SK-N-SH treated with all-trans-retinoic acid at 6 μM for 48 hours (cell line): ENCODE data around the gene GTF2F1.

ENCODE experiments used
- ARNTL ChIP-seq: fragments of 450-650 bp; formaldehyde crosslinking; IDR thresholded peaks from 2 replicates; pipeline ENCODE4 v1.5.0; 2020; ENCODE audit warnings: low read depth, mild to moderate bottlenecking, moderate library complexity, borderline replicate concordance
- BACH2 ChIP-seq: fragments of 250-450 bp; sonication (Bioruptor Pico); IDR thresholded peaks from 2 replicates; pipeline ENCODE4 v1.9.0; 2021; ENCODE audit warnings: mild to moderate bottlenecking, borderline replicate concordance
- CREB5 ChIP-seq: fragments of 250-450 bp; sonication (Bioruptor Pico); IDR thresholded peaks from 2 replicates; pipeline ENCODE4 v1.5.1; 2020; ENCODE audit warnings: low read depth, mild to moderate bottlenecking, moderate library complexity
- CSDC2 ChIP-seq: fragments of 250-450 bp; sonication (Bioruptor Pico); IDR thresholded peaks from 2 replicates; pipeline ENCODE4 v1.5.0; 2020; ENCODE audit warnings: mild to moderate bottlenecking, moderate library complexity
- OSR1 ChIP-seq: fragments of 250-450 bp; sonication (Bioruptor Pico); IDR thresholded peaks from 2 replicates; pipeline ENCODE4 v1.8.0; 2022; ENCODE audit warnings: moderate library complexity, mild to moderate bottlenecking, inconsistent platforms
- RARB ChIP-seq: fragments of 250-450 bp; sonication (Bioruptor Pico); IDR thresholded peaks from 2 replicates; pipeline ENCODE4 v1.8.0; 2021; ENCODE audit warnings: mild to moderate bottlenecking, moderate library complexity
- TCF4 ChIP-seq: fragments of 250-450 bp; sonication (Bioruptor Pico); IDR thresholded peaks from 2 replicates; pipeline ENCODE4 v1.8.0; 2021; ENCODE audit warnings: mild to moderate bottlenecking, moderate library complexity, borderline replicate concordance
- ZFP3 ChIP-seq: fragments of 250-450 bp; sonication (Bioruptor Pico); IDR thresholded peaks from 2 replicates; pipeline ENCODE4 v1.5.0; 2020; ENCODE audit warnings: mild to moderate bottlenecking, moderate library complexity
- ZNF565 ChIP-seq: fragments of 450-650 bp; formaldehyde crosslinking; conservative IDR thresholded peaks from 2 replicates; pipeline ENCODE4 v1.5.0; 2020; ENCODE audit warnings: low read depth, mild to moderate bottlenecking, moderate library complexity
- ZNF70 ChIP-seq: fragments of 450-650 bp; formaldehyde crosslinking; IDR thresholded peaks from 2 replicates; pipeline ENCODE4 v1.5.0; 2020; ENCODE audit warnings: mild to moderate bottlenecking, moderate library complexity
- ZNF8 ChIP-seq: fragments of 450-650 bp; formaldehyde crosslinking; IDR thresholded peaks from 2 replicates; pipeline ENCODE4 v1.5.0; 2020; ENCODE audit warnings: mild to moderate bottlenecking, moderate library complexity
- TF ChIP-seq, protein P1 (sequence below): fragments of 250-450 bp; sonication (Bioruptor Pico); IDR thresholded peaks from 2 replicates; pipeline ENCODE4 v1.8.0; 2020; ENCODE audit warnings: mild to moderate bottlenecking, moderate library complexity, borderline replicate concordance
- TF ChIP-seq, protein P2 (sequence below): fragments of 250-450 bp; sonication (Bioruptor Pico); IDR thresholded peaks from 2 replicates; pipeline ENCODE4 v1.8.0; 2021; ENCODE audit warnings: low read depth, mild to moderate bottlenecking, moderate library complexity, borderline replicate concordance

DNA sequence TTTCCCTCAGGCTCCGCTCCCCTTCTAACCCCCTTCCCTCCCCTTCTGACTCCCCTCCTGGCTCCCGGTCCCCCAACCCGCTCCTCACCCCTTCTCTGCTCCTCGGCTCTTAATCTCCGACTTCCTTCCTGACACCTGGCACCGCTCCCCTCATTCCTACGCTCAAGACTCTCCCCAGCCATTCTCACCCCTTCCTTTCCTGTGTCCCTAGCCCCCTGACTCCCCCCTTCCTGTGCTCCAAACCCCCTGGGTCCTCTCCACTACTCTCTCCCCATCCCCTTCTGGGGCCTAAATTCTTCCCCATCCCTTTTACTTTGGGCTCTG lies 31.0 kb downstream of the GTF2F1 start:
- TF ChIP-seq, protein P1, sequence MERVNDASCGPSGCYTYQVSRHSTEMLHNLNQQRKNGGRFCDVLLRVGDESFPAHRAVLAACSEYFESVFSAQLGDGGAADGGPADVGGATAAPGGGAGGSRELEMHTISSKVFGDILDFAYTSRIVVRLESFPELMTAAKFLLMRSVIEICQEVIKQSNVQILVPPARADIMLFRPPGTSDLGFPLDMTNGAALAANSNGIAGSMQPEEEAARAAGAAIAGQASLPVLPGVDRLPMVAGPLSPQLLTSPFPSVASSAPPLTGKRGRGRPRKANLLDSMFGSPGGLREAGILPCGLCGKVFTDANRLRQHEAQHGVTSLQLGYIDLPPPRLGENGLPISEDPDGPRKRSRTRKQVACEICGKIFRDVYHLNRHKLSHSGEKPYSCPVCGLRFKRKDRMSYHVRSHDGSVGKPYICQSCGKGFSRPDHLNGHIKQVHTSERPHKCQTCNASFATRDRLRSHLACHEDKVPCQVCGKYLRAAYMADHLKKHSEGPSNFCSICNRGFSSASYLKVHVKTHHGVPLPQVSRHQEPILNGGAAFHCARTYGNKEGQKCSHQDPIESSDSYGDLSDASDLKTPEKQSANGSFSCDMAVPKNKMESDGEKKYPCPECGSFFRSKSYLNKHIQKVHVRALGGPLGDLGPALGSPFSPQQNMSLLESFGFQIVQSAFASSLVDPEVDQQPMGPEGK (CRISPR knock-in tag): no peak
- TF ChIP-seq, protein P2, sequence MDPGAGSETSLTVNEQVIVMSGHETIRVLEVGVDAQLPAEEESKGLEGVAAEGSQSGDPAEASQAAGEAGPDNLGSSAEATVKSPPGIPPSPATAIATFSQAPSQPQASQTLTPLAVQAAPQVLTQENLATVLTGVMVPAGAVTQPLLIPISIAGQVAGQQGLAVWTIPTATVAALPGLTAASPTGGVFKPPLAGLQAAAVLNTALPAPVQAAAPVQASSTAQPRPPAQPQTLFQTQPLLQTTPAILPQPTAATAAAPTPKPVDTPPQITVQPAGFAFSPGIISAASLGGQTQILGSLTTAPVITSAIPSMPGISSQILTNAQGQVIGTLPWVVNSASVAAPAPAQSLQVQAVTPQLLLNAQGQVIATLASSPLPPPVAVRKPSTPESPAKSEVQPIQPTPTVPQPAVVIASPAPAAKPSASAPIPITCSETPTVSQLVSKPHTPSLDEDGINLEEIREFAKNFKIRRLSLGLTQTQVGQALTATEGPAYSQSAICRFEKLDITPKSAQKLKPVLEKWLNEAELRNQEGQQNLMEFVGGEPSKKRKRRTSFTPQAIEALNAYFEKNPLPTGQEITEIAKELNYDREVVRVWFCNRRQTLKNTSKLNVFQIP (CRISPR knock-in tag): no peak
- no peak for TF ChIP-seq RARB
- no peak for TF ChIP-seq ZNF8 (CRISPR knock-in tag)
- TF ChIP-seq ZNF565: no peak
- no peak for TF ChIP-seq CREB5 (CRISPR knock-in tag)
- TF ChIP-seq OSR1 (CRISPR knock-in tag): no peak
- no peak for TF ChIP-seq ZFP3 (CRISPR knock-in tag)
- TF ChIP-seq TCF4 (CRISPR knock-in tag): no peak
- no peak for TF ChIP-seq BACH2 (CRISPR knock-in tag)
- no peak for TF ChIP-seq CSDC2 (CRISPR knock-in tag)
- TF ChIP-seq ARNTL (CRISPR knock-in tag): no peak
- no peak for TF ChIP-seq ZNF70 (CRISPR knock-in tag)
